Brain microvascular endothelial cell (primary cell): Measurements from ENCODE around the gene ANTXRL.
"Not testable (repeated sequence)": the region's sequence is repeated elsewhere in the genome, so short reads cannot be mapped to it uniquely, and the experiment has no call there.

ENCODE experiments used
- DNase-seq: peaks from one replicate; pipeline ENCODE4 v3.0.0-alpha.2; 2020
- H3K27ac ChIP-seq: fragments of 250-450 bp; sonication (Bioruptor Pico); 2 replicates; pipeline ENCODE4 v1.5.1; 2020; ENCODE audit warnings: mild to moderate bottlenecking, moderate library complexity
- H3K27me3 ChIP-seq: fragments of 250-450 bp; sonication (Bioruptor Pico); replicated peaks from 2 replicates; pipeline ENCODE4 v1.5.1; 2020; ENCODE audit warnings: mild to moderate bottlenecking
- H3K36me3 ChIP-seq: fragments of 250-450 bp; sonication (Bioruptor Pico); replicated peaks from 2 replicates; pipeline ENCODE4 v1.5.1; 2020; ENCODE audit warnings: mild to moderate bottlenecking
- H3K4me3 ChIP-seq: 2 replicates; pipeline ENCODE4 v1.5.1; 2011; ENCODE audit warnings: low read depth, mild to moderate bottlenecking, control low read depth, low read length, moderate library complexity
- in situ Hi-C: cut with HindIII; loops from 2 replicates; pipeline ENCODE4 v1.10.0; 2017; ENCODE audit warnings: low sequenced_read_pairs, low pct_ligation_motif_present
- TF ChIP-seq, protein P1 (sequence below): IDR thresholded peaks from 2 replicates; pipeline ENCODE4 v1.5.1; 2011; ENCODE audit warnings: low read depth, mild to moderate bottlenecking, moderate library complexity, low read length, control low read depth, inconsistent platforms; ENCODE audit errors: missing control alignments

Gene ANTXRL

GRCh38 chr10:46311501-46311951 lies 24.7 kb downstream of the ANTXRL start:
- H3K4me3 ChIP-seq, result no peak overlapping the region
- peaks cover under 1% of the 10 kb centered on the region for H3K27me3 ChIP-seq
- no peaks in the 10 kb centered on the region for H3K36me3 ChIP-seq
- no peak for DNase-seq
- in situ Hi-C loops, result no loop called here
- H3K27ac ChIP-seq, result no peak overlapping the region
- TF ChIP-seq, protein P1, sequence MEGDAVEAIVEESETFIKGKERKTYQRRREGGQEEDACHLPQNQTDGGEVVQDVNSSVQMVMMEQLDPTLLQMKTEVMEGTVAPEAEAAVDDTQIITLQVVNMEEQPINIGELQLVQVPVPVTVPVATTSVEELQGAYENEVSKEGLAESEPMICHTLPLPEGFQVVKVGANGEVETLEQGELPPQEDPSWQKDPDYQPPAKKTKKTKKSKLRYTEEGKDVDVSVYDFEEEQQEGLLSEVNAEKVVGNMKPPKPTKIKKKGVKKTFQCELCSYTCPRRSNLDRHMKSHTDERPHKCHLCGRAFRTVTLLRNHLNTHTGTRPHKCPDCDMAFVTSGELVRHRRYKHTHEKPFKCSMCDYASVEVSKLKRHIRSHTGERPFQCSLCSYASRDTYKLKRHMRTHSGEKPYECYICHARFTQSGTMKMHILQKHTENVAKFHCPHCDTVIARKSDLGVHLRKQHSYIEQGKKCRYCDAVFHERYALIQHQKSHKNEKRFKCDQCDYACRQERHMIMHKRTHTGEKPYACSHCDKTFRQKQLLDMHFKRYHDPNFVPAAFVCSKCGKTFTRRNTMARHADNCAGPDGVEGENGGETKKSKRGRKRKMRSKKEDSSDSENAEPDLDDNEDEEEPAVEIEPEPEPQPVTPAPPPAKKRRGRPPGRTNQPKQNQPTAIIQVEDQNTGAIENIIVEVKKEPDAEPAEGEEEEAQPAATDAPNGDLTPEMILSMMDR, result no peak

DNA sequence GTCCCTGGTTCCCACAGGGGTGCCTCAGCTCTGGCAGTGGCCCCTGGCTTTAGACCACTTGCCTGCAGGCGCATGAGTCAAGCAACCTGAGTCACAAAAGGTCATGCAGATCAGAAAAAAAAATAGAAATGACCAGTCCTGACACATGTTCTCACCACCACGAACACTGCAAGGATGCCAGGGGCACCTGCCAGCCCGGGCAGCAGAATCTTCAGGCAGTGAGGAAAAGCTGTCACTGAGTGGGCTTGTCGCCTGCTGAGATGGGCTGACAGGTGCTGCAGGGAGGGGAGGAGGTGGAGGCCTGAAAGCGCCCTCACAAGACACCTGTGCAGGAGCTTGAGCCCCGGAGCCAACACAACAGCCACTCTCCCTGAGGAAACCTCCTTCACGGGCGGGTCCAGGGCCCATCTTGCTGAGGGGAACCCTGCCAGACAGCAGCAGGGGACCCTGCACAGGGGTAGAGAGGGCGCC lies 25.2 kb downstream of the ANTXRL start:
- H3K4me3 ChIP-seq, H3K27ac ChIP-seq, in situ Hi-C loops, H3K36me3 ChIP-seq, H3K27me3 ChIP-seq, DNase-seq: not testable (repeated sequence)

DNA sequence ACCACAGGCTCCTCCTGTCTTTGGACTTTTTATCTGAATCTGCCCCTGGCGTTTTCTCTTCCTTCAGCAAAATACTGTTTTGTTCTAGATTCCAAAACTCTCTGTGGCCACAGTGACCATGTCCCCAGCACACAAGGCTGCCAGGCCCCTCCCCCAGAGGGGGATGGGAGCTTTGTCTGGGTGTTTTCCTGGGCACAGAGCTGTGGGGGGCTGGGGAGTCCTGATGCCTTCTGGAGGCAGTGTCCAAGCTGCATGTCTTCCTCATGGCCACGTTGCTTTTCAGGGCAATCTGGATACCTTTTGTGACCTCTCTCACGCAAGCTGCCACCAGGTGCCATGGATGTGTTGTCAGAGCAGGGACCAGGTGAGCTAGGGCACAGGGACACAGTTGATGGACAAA lies 26.2 kb downstream of the ANTXRL start:
- TF ChIP-seq, protein P1, result no peak
- no peak for DNase-seq
- H3K4me3 ChIP-seq, result no peak overlapping the region
- no peak overlapping the region for H3K27ac ChIP-seq
- in situ Hi-C loops, result no loop called here
- H3K36me3 ChIP-seq, result no peaks in the 10 kb centered on the region
- H3K27me3 ChIP-seq, result no peaks in the 10 kb centered on the region

- no peak for DNase-seq
- H3K36me3 ChIP-seq, result no peaks in the 10 kb centered on the region
- TF ChIP-seq, protein P1, result no peak
- H3K4me3 ChIP-seq, result no peak overlapping the region
- in situ Hi-C loops, result no loop called here
- H3K27me3 ChIP-seq, result no peaks in the 10 kb centered on the region
- no peak overlapping the region for H3K27ac ChIP-seq
Measured at GRCh38 chr10:46314071-46314470, 27.3 kb downstream of the ANTXRL start.

DNA sequence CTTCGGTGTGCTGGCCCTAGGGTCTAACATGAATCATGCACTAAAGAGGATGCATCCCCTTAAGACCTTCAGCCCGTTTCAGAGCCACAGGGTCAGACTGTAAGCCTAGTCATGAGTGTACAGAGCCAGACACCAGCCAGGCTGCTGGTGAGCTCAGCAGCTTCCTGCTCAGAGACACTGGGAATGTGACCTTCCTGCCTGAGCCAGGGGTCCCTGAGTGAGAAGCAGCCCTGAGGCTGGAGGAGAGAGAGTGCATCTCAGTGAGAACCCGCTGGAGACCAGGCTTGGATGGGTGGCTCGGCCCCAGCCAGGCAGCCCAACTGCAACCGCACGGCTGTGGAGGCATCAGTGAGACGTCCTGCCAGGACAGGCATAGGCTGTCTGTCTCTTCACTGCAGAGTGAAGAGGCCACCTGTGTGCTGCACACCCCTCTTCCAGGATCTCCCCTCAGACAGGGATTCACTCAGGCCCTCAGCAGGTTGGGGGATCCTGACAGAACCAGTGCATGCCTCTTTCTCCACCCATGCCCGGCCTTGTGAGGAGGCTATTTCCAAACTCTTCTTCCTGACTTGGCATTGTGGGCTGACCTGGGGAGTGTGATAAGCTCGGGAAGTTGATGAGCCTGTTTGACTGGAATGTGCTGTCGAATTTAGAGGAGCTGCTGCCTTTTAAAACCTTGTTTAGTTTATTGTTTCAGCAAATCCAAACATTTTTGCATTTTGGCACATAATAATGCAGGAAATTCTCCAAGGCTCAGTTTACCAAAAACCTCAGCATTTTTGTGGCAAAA lies 28.5 kb downstream of the ANTXRL start:
- DNase-seq, result peak; percentile 29
- H3K27ac ChIP-seq, in situ Hi-C loops, H3K36me3 ChIP-seq, H3K27me3 ChIP-seq, H3K4me3 ChIP-seq: not testable (repeated sequence)

GRCh38 chr10:46317370-46317769 lies 30.6 kb downstream of the ANTXRL start:
- Histone ChIP-seq H3K27me3 (no peaks in the 10 kb centered on the region), H3K27ac (no peak overlapping the region), H3K36me3 (no peaks in the 10 kb centered on the region), H3K4me3 (no peak overlapping the region)
- in situ Hi-C loops, result no loop called here
- DNase-seq, result no peak
- TF ChIP-seq, protein P1, result no peak

DNA sequence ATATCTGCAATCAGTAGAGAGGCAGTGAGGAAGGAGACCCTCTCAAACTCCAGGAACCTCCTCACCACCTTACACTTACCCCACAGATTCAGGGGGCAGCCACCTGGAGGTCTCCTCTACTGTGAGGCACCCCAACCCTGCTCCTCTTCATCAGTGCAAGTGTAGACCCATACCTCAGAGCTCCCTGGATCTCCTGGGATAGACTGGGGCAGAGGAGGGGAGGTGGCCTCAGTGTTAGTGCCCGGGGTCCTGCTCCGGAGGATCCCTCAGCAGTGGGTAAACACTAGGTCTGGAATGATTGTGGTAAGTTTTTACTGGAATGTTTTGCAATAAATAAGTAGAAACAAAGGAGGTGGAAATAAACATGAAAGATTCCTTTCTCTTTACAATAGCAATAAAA lies 31.1 kb downstream of the ANTXRL start:
- TF ChIP-seq, protein P1, result no peak
- no peak overlapping the region for H3K27ac ChIP-seq
- in situ Hi-C loops, result no loop called here
- no peak for DNase-seq
- no peak overlapping the region for H3K4me3 ChIP-seq
- no peaks in the 10 kb centered on the region for H3K27me3 ChIP-seq
- H3K36me3 ChIP-seq, result no peaks in the 10 kb centered on the region
